ENCODE measurements around the gene ADRA1B. TPM values are rescaled to one million over a fixed set of nuclear protein-coding genes. Genes with fewer than 3 reads are reported as not detected.

ADRA1B gene
- total RNA-seq, 1 experiment from 2014 or later = 0.91 TPM

DNA sequence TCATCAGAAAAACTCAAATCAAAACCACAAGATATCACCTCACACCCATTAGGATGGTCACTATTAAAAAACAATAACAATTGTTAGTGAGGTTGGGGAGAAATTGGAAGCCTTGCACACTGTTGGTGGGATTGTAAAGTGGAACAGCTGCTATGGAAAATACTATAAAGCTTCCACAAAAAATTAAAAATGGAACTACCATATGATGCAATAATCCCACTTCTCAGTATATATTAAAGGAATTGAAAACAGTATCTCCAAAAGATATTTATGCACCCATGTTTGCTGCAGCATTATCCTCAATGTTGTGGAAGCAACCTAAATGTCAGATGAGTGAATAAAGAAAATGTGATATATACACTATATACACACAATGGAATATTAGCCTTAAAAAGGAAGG lies 14.5 kb upstream of the ADRA1B start:
- DNase-seq (ENCODE audit: low spot score) = no peak

DNA sequence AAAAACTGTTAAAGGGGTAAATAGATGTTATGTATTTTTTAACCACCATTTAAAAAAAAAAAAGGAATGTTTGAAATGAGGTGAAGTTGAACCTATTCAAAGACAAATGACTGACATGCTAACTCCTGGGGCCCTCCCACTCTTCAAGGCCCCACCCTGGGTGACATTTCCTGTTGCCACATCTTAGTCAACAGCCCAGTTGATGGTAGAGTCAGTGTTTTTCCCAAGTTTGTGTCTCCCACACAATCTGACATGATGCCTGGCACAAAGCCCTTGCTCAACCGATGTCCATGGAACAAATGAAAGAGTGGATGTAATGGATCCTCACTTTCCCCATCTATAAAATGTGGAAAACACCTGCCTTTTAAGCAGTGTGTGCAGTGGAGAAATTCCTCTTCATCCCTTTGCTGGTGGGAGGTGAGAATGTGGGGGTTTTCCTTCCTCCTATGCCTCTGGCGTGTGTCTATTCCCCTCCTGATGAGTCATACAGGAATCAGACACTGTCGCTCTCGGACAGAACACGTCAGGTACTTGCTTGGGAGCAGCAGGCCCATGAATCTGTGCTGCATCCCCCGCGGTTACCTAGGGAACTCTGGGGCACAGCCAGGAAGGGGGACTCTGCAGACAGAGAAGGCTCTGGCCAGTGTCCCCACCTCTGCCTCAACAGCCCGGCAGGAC lies 13.7 kb upstream of the ADRA1B start:
- DNase-seq (ENCODE audit: low spot score) = peak; percentile 86

DNA sequence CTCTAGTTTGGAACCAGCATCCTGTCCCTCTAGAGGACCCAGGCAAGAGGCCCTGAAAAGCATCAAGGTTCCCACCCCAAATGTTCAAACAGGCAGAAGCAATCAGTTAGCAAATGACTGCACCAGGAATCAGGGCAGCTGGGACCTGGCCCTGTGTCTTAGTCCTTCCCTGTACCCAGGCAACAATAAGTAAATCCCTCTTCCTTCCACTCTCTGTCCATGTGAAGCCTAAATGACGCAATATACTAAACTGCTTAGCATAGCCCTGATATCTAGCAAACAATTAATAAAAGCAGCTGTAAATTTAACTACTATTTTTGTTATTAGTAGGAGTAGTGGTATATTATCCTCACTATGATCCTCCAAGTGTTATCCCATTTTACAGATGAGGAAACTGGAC lies 13.2 kb upstream of the ADRA1B start:
- no peak for DNase-seq (ENCODE audit: low spot score)

DNA sequence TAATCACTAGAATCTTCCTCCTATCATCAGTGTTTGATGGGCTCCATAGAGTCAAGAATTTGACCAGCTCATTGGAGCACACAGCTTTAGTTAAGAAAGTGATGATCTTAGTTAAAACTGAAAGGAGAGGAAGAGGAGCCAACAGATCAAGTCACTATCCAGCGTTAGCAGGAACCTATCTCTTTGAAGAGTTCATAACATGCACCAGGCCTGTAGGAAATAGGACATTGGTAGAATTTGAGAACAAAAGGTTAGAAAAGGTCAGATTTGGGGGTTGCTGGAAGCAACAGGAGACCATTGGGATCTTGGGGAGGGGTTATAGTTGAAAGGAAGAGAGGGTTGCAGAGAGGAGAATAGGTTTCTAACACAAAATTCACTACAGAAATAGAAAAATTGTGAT lies 11.4 kb upstream of the ADRA1B start:
- no peak for DNase-seq (ENCODE audit: low spot score)

DNA sequence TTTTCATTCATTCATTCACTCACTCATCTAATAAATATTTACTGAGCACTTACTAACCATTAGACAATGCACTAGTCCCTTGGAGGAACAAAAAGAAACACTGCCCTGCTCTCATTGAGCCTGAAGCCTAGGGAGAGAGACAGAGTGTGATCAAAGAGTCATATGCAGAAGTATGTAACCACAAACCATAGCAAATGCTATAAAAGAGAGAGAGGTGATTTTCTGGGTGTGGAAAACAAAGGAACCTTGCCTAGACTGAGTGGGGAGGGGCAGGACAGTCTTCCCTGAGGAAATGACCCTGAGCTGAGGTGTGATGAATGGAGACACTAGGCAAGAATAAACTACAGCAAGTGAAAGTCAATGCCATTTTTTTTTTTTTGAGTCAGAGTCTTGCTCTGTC lies 10.8 kb upstream of the ADRA1B start:
- DNase-seq (ENCODE audit: low spot score) = peak; percentile 99

DNA sequence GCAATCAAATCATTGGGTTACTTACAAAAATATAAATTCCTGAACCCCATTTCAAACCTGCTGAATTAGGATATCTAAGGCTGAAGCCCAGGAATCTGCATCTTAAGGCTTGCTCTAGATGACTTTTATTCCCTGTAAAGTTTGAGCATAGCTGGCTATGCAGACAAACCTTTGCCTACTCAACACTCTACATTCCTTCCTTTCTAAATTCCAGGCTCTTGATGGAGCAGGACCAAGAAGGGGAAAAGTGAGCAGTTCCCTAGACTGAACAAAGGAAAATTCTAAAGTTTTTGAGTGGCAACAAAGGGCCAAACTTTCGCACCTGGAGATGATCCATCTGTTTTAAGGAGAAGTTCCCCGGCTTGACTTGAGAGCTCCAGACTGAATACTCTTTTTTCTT lies 9.8 kb upstream of the ADRA1B start:
- no peak for DNase-seq (ENCODE audit: low spot score)

DNA sequence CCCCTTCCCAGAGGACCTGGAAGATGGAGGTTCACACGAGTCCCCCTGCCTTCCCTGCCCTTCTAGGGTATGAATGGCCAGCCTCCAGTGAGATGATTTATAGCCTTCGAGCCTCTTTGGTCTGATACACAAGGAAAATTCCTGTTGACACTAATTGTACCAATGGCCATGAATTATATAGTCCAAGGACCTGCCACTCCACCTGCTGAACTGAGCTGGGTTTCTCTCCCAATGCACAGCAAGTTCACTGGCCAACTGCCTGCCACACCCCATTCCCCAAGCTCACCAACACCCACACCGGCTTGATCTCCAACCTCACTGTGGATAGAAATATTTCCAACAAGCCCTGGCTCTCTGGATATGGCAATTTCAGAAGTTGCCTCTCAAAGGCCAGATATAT lies 9.3 kb upstream of the ADRA1B start:
- no peak for DNase-seq (ENCODE audit: low spot score)

DNA sequence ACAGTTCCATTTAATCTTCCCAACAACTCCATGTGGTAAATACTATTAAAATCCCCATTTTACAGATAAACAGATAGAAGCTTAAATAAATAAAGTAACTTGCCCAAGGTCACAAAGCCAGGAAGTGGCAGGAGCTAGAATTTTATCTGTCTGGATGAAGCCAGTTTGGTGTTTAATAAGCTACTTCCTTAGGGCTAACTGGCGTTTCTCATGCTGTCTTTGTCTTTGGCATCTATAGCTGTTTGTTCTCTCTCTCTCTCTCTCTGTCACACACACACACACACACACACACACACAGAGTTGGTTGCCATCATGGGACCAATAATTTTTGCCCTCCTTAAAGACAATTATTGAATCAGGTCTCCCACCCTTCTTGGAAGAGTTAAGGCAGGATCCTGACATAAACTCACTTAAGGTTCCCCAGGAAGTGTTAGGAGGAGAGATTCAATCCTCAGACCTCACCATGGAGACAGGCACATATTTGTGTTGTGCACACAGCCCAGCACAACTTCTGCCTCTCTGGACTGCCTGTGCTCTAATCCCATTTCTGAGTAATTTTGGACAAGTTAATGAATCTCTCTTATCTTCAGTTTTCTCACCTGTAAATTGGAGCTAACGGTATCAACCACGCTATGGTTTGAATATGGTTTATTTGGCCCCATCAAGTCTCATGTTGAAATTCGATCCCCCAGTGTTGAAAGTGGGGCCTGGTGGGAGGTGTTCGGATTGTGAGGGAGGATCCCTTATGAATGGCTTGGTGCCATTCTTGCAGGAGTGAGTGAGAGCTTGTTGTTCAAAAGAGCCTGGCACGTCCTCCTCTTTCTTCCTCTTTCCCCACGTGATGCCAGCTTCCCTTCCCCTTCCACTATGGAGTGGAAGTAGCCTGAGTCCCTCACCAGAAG lies 8.3 kb upstream of the ADRA1B start:
- DNase-seq (ENCODE audit: low spot score) = no peak

DNA sequence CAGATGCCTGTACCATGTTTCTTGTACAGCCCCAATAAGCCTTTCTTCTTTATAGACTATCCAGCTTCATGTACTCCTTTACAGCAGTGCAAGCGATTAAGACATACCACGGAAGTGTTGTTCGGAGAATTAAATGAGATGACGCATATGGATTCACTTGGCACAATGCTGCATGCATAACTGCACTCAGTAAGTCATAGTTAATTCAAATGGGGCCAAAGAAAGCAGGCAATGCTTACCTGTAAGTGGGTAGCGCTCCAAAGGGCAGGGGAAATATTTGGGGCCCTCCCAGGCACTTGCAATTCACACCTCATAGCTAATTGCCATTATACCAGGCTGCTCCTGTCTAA lies 7.7 kb upstream of the ADRA1B start:
- DNase-seq (ENCODE audit: low spot score) = no peak

DNA sequence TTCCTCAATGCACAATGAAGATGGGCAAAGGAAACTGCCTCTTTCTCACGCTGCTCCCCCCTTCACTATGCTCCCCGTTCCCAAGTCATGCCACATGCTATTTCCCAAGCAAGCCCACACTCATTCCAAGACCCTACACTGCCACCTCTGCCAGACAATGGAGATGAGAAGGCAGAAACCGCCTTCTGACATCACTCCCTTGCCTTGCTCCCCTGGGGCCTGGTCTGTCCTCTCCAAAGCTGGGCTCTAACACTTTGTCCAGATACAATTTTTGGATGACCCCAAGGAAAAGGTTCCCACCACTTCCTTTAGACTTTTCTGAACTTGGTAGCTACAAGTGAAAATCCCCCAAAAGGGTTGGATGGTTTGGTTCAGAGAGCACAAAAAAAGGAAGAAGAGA lies 7.2 kb upstream of the ADRA1B start:
- DNase-seq (ENCODE audit: low spot score) = no peak

DNA sequence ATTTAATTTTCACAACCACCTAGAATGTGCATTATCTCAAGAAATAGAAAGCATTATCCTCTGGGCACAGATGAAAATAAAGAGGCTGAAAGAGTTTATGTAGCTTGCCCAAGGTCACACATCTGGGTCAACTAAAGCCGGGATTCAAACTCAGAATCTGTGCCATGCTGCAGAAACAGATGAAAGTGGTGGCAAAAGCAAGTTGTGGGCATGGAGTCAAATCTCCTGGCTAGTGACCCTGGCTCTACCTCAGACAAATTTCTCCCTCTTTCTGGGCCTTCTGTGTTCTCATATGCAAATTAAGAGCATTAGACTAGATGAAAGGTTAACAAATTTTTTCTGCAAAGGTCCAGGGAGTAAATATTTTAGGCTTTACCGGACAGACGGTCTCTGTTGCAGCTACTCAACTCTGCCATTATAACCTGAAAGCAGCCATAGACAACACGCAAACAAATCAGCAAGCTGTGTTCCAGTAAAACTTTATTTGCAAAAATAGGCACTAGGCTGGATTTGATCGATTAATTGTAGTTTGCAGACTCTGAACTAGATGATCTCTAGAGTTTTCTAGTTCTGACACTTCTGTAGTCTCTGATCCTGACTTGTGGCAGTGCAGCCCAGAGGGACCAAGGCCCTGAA lies 6.0 kb upstream of the ADRA1B start:
- no peak for DNase-seq (ENCODE audit: low spot score)

DNA sequence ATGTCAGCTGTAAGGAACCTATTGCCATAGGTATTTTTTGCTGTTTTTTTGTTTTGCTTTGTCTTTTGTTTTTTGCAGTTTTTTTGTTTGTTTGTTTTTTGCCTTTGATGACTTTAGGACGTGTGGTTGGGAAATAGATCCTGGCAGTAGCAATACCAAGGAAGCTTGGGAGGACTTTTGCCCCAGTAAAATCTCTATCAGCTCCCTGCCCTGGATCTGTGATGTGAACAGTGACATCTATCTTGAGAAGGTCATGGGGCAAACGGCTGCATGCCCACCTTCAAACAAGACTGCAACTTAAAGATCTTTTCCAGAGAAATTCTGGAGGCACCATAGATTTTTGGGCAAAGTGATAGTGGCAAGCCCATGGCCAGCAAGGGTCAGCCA lies 5.4 kb upstream of the ADRA1B start:
- DNase-seq (ENCODE audit: low spot score) = no peak

DNA sequence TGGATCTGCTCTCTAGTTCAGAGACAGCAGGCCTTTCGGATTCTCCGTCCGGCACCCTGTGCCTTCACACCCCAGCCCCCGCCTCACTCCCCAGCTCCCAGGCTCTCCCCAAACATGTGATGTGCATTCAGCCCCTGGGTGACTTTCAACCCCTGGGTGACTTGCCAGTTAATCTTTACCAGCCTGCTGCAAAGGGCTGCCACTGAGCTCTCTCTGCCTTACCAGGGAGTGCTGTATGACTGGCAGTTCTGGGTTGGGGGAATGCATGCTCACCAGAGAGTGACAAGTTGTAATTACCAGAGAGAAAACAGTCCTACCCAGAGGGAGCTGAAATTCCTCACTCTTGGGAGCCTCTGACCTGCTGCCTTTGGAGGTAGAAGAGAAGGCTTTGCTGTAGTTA lies 4.9 kb upstream of the ADRA1B start:
- no peak for DNase-seq (ENCODE audit: low spot score)

DNA sequence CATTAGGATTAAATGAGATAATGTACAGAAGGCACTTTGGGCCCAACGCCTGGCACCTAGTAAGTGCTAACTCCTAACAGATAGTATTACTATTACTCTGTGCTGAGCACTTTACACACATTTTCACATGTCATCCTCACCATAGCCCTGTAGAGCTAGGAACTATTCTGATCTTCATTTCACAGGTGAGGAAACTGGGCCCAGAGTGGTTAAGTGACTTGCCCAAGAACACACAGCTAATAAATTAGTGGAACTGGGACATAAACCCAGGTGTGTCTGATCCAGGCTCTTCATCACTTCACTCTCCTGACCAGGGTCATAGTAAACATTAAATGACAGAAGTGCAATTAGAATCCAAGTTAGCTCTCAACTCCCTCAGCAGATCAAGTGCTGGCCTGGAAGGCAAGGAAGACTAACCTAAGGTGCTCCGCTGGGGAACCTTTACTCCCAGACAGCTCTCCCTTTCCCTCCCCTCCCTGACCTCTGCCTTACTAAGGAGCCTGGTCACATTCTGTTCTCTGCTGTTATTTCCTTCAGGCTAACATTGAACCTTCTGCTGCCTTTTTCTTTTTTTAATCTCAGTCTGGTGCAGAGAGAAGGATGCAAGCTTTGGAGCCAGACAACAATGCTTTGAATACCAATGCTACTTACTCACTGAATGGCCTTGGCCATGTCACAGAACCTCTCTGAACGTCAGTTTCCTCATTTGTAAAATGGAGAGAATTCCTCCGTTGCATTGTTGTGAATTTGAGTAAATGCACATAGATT lies 4.1 kb upstream of the ADRA1B start:
- peak; percentile 61 for DNase-seq (ENCODE audit: low spot score)

DNA sequence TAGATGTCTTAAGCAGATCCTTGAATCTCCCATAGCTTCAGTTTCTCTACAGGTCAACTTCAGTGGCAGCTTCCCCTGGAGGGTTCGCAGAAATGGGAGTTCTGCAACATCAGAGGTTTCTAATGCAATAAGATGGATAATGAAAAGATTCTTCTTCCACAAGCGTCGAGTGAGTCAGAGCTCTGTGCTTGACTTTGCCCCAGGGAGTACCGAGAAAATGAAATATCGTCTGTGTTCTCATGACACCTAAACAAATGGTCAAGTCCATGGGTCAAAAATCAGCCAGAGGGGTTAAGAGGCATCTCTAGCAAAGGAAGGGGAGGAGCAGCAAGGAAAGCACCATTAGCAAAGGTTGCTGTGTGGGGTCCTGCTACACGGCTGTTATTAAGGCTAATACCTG lies 3.2 kb upstream of the ADRA1B start:
- DNase-seq (ENCODE audit: low spot score) = peak; percentile 80

DNA sequence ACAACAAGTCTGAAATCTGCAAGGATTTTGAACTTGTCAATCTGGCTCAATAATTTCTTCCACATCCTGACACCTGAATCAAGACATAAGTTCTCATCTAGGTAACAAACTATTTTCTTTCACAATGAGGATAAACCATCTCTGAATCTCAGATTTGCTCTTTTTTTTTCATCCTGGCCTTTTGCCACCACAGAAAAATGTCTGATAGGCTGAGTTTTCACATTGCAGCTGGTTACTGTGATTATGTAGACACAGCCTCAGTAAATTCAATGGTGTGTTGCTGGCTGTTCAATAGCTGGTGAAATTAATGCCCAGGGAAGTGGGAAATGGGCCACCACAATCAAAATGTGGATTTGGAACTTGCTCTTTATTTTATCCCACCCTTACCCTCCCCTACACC lies 2.8 kb upstream of the ADRA1B start:
- no peak for DNase-seq (ENCODE audit: low spot score)

DNA sequence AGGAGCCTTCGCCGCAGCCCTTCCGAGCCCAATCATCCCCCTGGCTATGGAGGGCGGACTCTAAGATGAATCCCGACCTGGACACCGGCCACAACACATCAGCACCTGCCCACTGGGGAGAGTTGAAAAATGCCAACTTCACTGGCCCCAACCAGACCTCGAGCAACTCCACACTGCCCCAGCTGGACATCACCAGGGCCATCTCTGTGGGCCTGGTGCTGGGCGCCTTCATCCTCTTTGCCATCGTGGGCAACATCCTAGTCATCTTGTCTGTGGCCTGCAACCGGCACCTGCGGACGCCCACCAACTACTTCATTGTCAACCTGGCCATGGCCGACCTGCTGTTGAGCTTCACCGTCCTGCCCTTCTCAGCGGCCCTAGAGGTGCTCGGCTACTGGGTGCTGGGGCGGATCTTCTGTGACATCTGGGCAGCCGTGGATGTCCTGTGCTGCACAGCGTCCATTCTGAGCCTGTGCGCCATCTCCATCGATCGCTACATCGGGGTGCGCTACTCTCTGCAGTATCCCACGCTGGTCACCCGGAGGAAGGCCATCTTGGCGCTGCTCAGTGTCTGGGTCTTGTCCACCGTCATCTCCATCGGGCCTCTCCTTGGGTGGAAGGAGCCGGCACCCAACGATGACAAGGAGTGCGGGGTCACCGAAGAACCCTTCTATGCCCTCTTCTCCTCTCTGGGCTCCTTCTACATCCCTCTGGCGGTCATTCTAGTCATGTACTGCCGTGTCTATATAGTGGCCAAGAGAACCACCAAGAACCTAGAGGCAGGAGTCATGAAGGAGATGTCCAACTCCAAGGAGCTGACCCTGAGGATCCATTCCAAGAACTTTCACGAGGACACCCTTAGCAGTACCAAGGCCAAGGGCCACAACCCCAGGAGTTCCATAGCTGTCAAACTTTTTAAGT lies 819 bp downstream of the ADRA1B start:
- no peak for DNase-seq (ENCODE audit: low spot score)

DNA sequence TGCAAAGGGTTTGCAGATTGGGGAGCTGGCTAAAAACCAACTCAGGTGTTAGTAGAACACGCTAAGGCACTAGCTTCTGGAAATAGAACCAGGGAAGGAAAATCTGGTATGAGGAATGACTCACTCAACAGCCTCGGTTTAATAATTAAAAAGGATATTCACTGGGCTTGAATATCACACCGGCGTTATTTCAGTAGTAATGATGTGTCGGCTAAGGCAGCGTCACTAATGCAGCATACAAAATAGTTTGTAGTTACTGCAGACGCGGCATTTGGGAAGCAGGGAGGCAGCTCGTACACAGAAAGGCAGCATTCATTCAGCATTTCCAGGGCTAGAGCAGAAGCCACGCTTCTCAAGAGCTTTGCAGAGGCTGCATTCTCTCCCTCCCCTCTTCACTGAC lies 1.7 kb downstream of the ADRA1B start:
- no peak for DNase-seq (ENCODE audit: low spot score)

DNA sequence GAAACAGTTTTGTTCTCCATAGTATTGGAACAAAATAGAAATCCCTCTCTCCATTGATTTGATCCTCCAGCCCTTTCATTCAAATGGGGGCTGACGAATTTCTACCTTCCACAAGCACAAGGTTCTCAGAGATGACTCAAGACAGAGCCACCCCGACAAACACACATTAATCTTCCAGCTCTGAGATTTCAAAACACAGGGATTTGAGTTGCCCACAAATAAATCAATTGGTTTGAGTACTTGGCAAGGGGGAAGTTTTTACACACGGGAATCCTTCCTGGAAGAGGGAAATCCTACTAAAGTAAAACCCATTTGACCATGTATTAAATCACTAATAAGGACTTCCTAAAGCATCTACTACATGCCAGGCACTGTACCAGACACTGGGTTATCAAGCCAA lies 5.4 kb downstream of the ADRA1B start:
- no peak for DNase-seq (ENCODE audit: low spot score)

DNA sequence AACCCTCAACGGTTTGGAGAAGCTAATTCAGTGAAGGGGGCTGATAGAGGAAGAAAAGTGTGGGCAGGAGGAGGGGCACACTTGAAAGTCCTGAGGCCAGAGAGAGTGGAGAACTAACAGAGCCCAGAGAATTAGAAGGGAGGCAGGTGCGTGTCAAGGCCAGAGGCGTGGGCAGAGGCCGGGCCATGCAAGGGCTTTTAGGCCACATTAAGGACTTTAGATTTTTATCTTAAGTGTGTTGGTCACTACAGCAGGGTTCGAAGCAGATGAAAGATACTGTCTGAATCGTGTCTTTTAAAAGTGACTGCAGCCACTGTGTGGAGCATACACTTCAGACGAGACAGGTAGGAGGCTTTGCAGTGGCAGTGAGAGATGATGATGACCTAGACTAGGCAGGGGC lies 6.7 kb downstream of the ADRA1B start:
- DNase-seq (ENCODE audit: low spot score) = no peak
